Osteocyte (in vitro differentiated cells): ENCODE measurements around the gene SAMD14. TPM values are rescaled to one million over a fixed set of nuclear protein-coding genes. Genes with fewer than 3 reads are reported as not detected.

ENCODE experiments used
- DNase-seq: peaks from one replicate; pipeline ENCODE4 v3.0.0; 2021; ENCODE audit warnings: mixed read lengths; ENCODE audit not compliant: unreplicated experiment; ENCODE audit errors: extremely low spot score
- H3K27ac Mint-ChIP-seq: one replicate; pipeline ENCODE4 v1.8.0; 2021; ENCODE audit warnings: mild to moderate bottlenecking, mixed read lengths; ENCODE audit not compliant: unreplicated experiment
- H3K27me3 Mint-ChIP-seq: one replicate; pipeline ENCODE4 v1.8.0; 2021; ENCODE audit warnings: mixed read lengths; ENCODE audit not compliant: unreplicated experiment
- H3K36me3 Mint-ChIP-seq: one replicate; pipeline ENCODE4 v1.8.0; 2021; ENCODE audit warnings: mixed read lengths; ENCODE audit not compliant: unreplicated experiment
- H3K4me1 Mint-ChIP-seq: one replicate; pipeline ENCODE4 v1.8.0; 2021; ENCODE audit warnings: mixed read lengths; ENCODE audit not compliant: unreplicated experiment
- H3K4me3 Mint-ChIP-seq: one replicate; pipeline ENCODE4 v1.8.0; 2021; ENCODE audit warnings: mild to moderate bottlenecking, moderate library complexity, mixed read lengths; ENCODE audit not compliant: unreplicated experiment
- H3K9me3 Mint-ChIP-seq: one replicate; pipeline ENCODE4 v1.8.0; 2021; ENCODE audit warnings: mixed read lengths; ENCODE audit not compliant: unreplicated experiment
- CTCF ChIP-seq: fragments of 200-600 bp; sonication (generic); IDR thresholded peaks from 2 replicates; pipeline ENCODE4 v1.5.0; 2021; ENCODE audit warnings: antibody characterized with exemption, mild to moderate bottlenecking, moderate library complexity
- total RNA-seq: library from RNA; stranded (reverse); gene quantifications from 2 replicates; pipeline ENCODE4 v1.2.1, GENCODE V29; 2021

SAMD14 gene
- total RNA-seq, 1 donor from 2014 or later, result 36.8 TPM

GRCh38 chr17:50175035-50175807 lies 45.3 kb upstream of the SAMD14 start:
- Mint-ChIP-seq H3K36me3 (peaks cover 3% of the 10 kb centered on the region), H3K27me3 (no peaks in the 10 kb centered on the region), H3K9me3 (no peaks in the 10 kb centered on the region), H3K4me1 (peaks cover 90% of the 10 kb centered on the region), H3K27ac (peak overlapping the region; percentile 98), H3K4me3 (peak overlapping the region; percentile 14)
- no peak for TF ChIP-seq CTCF
- DNase-seq, result no peak

GRCh38 chr17:50174444-50174843 lies 44.5 kb upstream of the SAMD14 start:
- TF ChIP-seq CTCF, result no peak
- H3K27ac Mint-ChIP-seq, result peak overlapping the region; percentile 98
- no peak for DNase-seq
- H3K27me3 Mint-ChIP-seq, result no peaks in the 10 kb centered on the region
- H3K4me1 Mint-ChIP-seq, result peaks cover 87% of the 10 kb centered on the region
- H3K9me3 Mint-ChIP-seq, result no peaks in the 10 kb centered on the region
- H3K36me3 Mint-ChIP-seq, result peaks cover 3% of the 10 kb centered on the region
- H3K4me3 Mint-ChIP-seq, result no peak overlapping the region

GRCh38 chr17:50173335-50173941 lies 43.5 kb upstream of the SAMD14 start:
- Mint-ChIP-seq H3K9me3 (no peaks in the 10 kb centered on the region), H3K36me3 (peaks cover 3% of the 10 kb centered on the region), H3K27me3 (no peaks in the 10 kb centered on the region), H3K27ac (peak overlapping the region; percentile 98), H3K4me1 (peaks cover 88% of the 10 kb centered on the region), H3K4me3 (peak overlapping the region; percentile 39)
- DNase-seq, result no peak
- no peak for TF ChIP-seq CTCF

GRCh38 chr17:50172936-50173334 lies 43.0 kb upstream of the SAMD14 start:
- H3K9me3 Mint-ChIP-seq, result no peaks in the 10 kb centered on the region
- H3K27me3 Mint-ChIP-seq, result no peaks in the 10 kb centered on the region
- TF ChIP-seq CTCF, result no peak
- peaks cover 85% of the 10 kb centered on the region for H3K4me1 Mint-ChIP-seq
- H3K4me3 Mint-ChIP-seq, result peak overlapping the region; percentile 39
- peaks cover 3% of the 10 kb centered on the region for H3K36me3 Mint-ChIP-seq
- no peak for DNase-seq
- peak overlapping the region; percentile 98 for H3K27ac Mint-ChIP-seq

- Mint-ChIP-seq H3K36me3 (peaks cover 3% of the 10 kb centered on the region), H3K4me1 (peaks cover 77% of the 10 kb centered on the region), H3K4me3 (no peak overlapping the region), H3K27ac (peak overlapping the region; percentile 98), H3K9me3 (no peaks in the 10 kb centered on the region), H3K27me3 (no peaks in the 10 kb centered on the region)
- no peak for TF ChIP-seq CTCF
- DNase-seq, result no peak
Observed at GRCh38 chr17:50172130-50172529, 42.2 kb upstream of the SAMD14 start.
